Chondrocyte (in vitro differentiated cells): ENCODE measurements around the gene PBX1. TPM values are rescaled to one million over a fixed set of nuclear protein-coding genes. Genes with fewer than 3 reads are reported as not detected.

Experiments
- DNase-seq: peaks from one replicate; pipeline ENCODE4 v3.0.0; 2021; ENCODE audit warnings: mixed read lengths, low spot score
- H3K27ac Mint-ChIP-seq: one replicate; pipeline ENCODE4 v1.8.0; 2021; ENCODE audit warnings: mild to moderate bottlenecking, moderate library complexity, mixed read lengths; ENCODE audit not compliant: unreplicated experiment
- H3K27me3 Mint-ChIP-seq: 2 replicates; pipeline ENCODE4 v1.8.0; 2021; ENCODE audit warnings: low read depth, mixed read lengths
- H3K36me3 Mint-ChIP-seq: 2 replicates; pipeline ENCODE4 v1.8.0; 2021; ENCODE audit warnings: low read depth, mixed read lengths
- H3K4me1 Mint-ChIP-seq: 2 replicates; pipeline ENCODE4 v1.8.0; 2021; ENCODE audit warnings: low read depth, mild to moderate bottlenecking, mixed read lengths
- H3K4me3 Mint-ChIP-seq: one replicate; pipeline ENCODE4 v1.8.0; 2021; ENCODE audit warnings: mild to moderate bottlenecking, moderate library complexity, mixed read lengths; ENCODE audit not compliant: unreplicated experiment
- H3K9me3 Mint-ChIP-seq: 2 replicates; pipeline ENCODE4 v1.8.0; 2021; ENCODE audit warnings: low read depth, mixed read lengths
- total RNA-seq: library from RNA; stranded (reverse); gene quantifications from 3 replicates; pipeline ENCODE4 v1.2.1, GENCODE V29; 2021
- TF ChIP-seq, protein P1 (sequence below): fragments of 200-600 bp; sonication (generic); IDR thresholded peaks from 2 replicates; pipeline ENCODE4 v1.5.0; 2021; ENCODE audit warnings: antibody characterized with exemption, mild to moderate bottlenecking, moderate library complexity

The PBX1 gene
- total RNA-seq, 1 donor from 2014 or later = 23.0 TPM

DNA sequence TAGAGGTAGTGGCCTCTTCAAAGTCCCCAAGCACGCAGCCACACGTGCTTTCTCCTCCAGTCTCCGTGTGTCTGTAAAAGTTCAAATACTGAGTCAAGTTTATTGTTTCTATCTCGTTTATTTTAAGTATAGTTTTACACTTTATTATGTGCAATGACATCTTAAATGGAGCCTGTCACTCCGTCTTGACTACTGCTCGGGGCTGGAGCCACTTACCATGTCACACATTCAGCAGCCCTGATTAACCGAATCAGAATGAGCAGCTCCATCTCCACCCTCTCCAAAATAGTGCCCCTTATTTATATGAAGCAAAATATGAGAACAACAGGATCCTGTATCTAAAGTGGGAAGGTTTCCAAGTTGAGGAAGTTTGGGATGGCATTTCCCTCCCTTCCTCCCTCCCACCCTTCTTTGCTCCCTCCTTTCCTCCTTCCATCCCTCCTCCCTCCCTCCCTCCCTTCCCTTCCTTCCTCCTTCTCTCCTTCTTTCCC is 201.0 kb downstream of the PBX1 start:
- H3K36me3 Mint-ChIP-seq = peaks cover 2% of the 10 kb centered on the region
- no peak for DNase-seq
- no peak overlapping the region for H3K27ac Mint-ChIP-seq
- H3K4me1 Mint-ChIP-seq = peaks cover 21% of the 10 kb centered on the region
- no peaks in the 10 kb centered on the region for H3K27me3 Mint-ChIP-seq
- H3K4me3 Mint-ChIP-seq = no peak overlapping the region
- TF ChIP-seq, protein P1, sequence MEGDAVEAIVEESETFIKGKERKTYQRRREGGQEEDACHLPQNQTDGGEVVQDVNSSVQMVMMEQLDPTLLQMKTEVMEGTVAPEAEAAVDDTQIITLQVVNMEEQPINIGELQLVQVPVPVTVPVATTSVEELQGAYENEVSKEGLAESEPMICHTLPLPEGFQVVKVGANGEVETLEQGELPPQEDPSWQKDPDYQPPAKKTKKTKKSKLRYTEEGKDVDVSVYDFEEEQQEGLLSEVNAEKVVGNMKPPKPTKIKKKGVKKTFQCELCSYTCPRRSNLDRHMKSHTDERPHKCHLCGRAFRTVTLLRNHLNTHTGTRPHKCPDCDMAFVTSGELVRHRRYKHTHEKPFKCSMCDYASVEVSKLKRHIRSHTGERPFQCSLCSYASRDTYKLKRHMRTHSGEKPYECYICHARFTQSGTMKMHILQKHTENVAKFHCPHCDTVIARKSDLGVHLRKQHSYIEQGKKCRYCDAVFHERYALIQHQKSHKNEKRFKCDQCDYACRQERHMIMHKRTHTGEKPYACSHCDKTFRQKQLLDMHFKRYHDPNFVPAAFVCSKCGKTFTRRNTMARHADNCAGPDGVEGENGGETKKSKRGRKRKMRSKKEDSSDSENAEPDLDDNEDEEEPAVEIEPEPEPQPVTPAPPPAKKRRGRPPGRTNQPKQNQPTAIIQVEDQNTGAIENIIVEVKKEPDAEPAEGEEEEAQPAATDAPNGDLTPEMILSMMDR = no peak
- peaks cover 5% of the 10 kb centered on the region for H3K9me3 Mint-ChIP-seq

- TF ChIP-seq, protein P1 = no peak
- no peak overlapping the region for H3K27ac Mint-ChIP-seq
- H3K27me3 Mint-ChIP-seq = no peaks in the 10 kb centered on the region
- peaks cover 22% of the 10 kb centered on the region for H3K4me1 Mint-ChIP-seq
- no peak for DNase-seq
- peaks cover 5% of the 10 kb centered on the region for H3K9me3 Mint-ChIP-seq
- H3K4me3 Mint-ChIP-seq = no peak overlapping the region
- H3K36me3 Mint-ChIP-seq = peaks cover 2% of the 10 kb centered on the region
These were observed 201.6 kb downstream of the PBX1 start for GRCh38 chr1:164760569-164760968.

GRCh38 chr1:164761009-164761408 is 202.0 kb downstream of the PBX1 start:
- TF ChIP-seq, protein P1 = no peak
- Mint-ChIP-seq H3K4me3 (no peak overlapping the region), H3K4me1 (peaks cover 26% of the 10 kb centered on the region), H3K27ac (no peak overlapping the region), H3K36me3 (peaks cover 2% of the 10 kb centered on the region), H3K9me3 (peaks cover 5% of the 10 kb centered on the region), H3K27me3 (no peaks in the 10 kb centered on the region)
- DNase-seq = no peak

DNA sequence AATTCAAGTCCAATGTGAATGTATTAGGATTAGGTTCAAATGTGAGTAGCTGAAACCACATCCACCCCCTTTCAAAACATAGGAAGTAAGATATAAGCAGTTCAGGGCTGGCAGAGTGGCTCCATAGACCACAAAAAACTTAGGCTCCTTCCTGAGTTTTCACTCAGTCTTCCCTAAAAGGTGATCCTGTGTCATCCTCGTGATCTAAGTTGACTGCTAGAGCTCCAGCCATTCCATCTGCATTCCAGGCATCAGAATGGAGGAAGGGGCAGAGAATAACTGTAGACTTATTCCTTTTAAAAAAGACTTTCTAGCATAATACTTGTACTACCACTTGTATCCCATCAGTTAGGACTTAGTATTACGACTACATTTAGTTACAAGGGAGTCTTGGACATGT is 204.1 kb downstream of the PBX1 start:
- H3K36me3 Mint-ChIP-seq = no peaks in the 10 kb centered on the region

DNA sequence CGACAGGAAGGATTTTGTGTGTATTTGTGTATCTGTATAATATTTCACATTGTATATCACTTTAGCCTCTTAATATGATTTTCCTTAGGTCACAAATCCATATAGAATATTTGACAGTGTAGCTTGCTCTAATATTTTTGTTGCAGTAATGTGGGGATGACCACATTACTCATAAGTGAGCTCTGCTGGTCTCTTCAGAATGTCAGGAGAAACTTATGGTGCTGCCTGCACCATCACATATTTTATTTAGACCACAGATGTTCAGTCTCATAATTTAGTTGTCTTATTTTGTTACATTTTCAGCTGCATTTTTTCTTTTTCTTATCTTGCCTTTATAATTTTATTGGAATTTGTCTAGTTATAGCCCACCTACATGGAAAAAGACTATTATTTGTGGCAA is 205.3 kb downstream of the PBX1 start:
- H3K4me1 Mint-ChIP-seq = peaks cover 52% of the 10 kb centered on the region
- H3K4me3 Mint-ChIP-seq = no peak overlapping the region
- no peaks in the 10 kb centered on the region for H3K36me3 Mint-ChIP-seq
- H3K27ac Mint-ChIP-seq = no peak overlapping the region
- TF ChIP-seq, protein P1 = no peak
- no peaks in the 10 kb centered on the region for H3K9me3 Mint-ChIP-seq
- DNase-seq = no peak
- H3K27me3 Mint-ChIP-seq = no peaks in the 10 kb centered on the region

More for the DNA sequence above, 204.1 kb downstream of the PBX1 start:
- TF ChIP-seq, protein P1 = no peak
- peaks cover 44% of the 10 kb centered on the region for H3K4me1 Mint-ChIP-seq
- no peaks in the 10 kb centered on the region for H3K9me3 Mint-ChIP-seq
- no peak overlapping the region for H3K4me3 Mint-ChIP-seq
- no peak for DNase-seq
- H3K27me3 Mint-ChIP-seq = no peaks in the 10 kb centered on the region
- H3K27ac Mint-ChIP-seq = no peak overlapping the region
